HG03039 (cell line): ENCODE data around the gene CETP.
A peak's percentile ranks its signal among the peaks of the same experiment; 100 is the strongest.

Experiments
- ATAC-seq: cut with Tn5 transposase; IDR thresholded peaks from one replicate; pipeline ENCODE4 v1.9.1; 2021; ENCODE audit warnings: mild to moderate bottlenecking, moderate library complexity; ENCODE audit not compliant: unreplicated experiment

The CETP gene, protein sequence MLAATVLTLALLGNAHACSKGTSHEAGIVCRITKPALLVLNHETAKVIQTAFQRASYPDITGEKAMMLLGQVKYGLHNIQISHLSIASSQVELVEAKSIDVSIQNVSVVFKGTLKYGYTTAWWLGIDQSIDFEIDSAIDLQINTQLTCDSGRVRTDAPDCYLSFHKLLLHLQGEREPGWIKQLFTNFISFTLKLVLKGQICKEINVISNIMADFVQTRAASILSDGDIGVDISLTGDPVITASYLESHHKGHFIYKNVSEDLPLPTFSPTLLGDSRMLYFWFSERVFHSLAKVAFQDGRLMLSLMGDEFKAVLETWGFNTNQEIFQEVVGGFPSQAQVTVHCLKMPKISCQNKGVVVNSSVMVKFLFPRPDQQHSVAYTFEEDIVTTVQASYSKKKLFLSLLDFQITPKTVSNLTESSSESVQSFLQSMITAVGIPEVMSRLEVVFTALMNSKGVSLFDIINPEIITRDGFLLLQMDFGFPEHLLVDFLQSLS

DNA sequence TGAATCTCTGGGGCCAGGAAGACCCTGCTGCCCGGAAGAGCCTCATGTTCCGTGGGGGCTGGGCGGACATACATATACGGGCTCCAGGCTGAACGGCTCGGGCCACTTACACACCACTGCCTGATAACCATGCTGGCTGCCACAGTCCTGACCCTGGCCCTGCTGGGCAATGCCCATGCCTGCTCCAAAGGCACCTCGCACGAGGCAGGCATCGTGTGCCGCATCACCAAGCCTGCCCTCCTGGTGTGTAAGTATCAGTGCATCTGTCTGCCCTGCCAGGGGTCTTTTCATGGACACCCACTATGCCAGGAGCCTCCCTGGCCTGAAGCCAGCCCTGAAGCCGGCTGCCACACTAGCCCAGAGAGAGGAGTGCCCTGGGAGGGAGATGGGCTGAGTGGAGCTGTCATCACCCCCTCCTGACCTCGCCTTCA lies at the start of gene CETP:
Gene CETP, plus strand, starts transcription at position 100 of the 431 bp plus-strand sequence. Its CDS starts 30 bp downstream, at position 130.
- no peak for ATAC-seq

DNA sequence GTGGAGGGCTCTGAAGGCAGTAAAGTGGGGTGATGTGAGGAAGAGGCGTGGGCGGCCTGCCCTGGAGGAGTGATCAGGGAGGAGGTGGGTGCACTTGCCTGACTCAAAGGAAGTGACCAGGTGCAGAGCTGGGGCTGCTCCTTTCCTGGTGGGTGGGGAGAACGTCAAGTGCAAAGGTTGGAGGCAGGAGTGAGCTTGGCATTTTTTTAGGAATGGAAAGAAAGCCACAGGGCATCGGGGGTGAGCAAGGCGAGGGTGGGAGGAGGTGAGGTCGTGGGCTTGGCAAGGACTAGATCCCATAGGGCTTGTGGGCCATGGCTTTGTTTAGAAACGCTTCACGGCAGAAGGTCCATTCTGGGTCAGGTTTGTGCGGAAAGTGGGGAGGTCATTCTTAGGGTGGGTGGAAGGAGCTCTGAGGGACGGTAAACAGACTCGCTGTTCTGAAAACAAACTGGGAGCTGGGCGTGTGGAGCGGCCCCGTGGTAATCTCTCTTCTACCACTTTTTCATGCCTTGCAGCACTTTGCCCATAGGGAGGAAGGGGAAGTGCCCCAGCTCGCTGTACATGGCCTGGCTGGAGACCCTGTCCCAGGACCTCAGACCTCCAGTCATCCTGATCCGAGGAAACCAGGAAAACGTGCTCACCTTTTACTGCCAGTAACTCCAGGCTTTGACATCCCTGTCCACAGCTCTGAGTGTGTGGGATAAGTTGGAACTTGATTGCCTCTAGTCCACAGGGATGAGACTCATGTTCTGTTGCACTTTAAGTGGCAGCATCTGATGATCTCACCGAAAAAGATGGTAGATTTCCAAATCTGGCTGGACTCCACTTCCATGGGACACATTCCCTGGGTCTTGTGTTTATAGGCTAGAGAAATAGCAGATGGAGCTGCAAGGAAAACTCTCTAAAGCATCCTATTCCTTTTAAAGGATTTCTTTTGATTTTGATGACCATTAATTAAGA lies 48.7 kb upstream of the CETP start:
- ATAC-seq, result no peak

DNA sequence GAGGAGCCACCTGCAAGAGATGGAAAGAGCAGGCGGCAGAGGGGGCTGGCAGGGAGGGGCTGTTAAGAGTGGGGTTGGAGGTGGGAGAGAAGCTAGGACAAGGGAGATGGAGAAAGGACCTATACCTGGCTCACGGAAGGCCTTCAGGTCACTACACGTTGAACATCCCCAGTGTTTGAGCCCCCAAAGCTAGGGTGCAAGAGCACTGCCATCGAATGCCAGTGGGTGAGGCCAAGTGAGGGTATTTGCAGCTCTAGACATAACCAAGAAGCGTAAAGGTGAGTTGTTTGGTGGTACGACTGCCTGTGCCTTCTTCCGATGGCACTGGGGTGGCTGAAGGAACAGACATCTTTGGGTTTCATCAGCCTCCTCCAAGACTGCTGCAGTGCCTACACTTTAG lies 46.9 kb upstream of the CETP start:
- no peak for ATAC-seq

DNA sequence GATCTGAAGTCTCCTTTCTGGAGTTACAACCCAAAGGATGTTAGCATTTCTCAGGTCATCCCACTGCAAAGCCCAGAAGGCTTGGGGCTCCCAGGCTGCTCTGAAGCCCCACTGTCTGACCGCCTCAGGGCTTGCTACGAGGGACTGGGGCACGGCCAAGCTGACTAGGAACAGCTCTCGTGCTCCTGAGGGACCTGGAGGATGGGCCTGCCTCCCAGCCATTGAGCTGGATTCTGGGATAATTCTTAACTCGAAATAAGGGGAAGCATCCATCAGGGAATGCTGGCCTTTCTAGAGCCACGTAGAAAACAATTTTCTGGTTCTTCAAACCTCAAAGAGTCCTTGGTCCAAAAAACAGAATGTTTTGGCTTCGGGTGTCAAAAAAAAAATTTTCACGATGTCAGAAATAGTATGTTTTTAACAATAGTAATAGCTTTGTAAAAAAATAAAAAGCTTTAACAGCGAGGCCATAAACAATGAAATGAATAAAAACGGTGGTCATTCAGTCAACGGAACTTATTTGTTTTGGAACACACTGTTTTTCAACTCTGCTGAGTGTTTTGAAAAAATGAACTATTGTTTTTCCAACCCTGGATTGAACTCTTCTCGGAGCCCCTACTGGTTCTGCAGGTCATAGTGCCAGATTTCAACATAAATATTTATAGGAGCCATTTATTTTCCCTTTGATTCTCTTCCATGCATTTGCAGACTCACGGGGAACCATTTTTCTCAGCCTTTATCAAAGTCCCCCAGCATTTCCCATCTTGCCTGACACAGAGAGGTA lies 46.2 kb upstream of the CETP start:
- no peak for ATAC-seq

DNA sequence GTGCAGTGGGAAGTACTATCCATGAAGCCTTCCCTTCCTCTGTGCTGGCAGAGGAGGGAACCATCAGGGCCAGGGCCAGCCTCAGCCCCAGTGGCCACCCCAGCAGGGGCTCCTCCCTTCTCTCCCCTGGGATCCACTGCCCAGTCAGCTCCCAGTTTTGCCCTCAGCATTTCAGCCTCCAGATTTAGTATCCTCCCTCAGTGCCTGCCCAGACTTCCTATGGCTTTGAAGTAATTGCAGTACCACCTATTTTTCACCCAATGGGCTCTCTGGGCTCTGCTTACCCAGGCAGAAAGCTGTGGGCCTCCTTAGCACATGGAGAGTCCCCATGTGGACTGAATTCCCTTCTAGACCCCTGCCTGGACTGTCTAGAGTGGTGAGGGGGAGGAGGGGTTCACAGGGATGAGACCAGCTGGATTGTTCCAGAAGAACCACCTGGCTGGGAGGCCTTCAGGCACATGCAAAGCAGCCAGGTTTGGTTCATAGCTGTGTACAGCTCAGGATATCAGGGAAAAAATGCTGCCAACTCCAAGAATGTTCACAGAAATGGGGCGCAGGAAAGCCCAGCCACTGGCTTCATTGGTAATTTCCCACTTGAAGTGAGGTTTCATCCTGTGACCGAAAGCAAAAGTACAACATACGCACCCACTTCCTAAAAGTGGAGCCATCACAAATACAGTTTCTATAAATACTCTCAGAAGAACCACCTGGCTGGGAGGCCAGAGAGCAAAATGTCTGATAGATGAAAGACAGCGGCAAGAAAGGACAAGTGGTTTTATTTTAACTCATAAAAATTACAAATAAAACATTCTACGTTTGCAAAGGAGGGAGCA lies 45.0 kb upstream of the CETP start:
- peak; percentile 48 for ATAC-seq

DNA sequence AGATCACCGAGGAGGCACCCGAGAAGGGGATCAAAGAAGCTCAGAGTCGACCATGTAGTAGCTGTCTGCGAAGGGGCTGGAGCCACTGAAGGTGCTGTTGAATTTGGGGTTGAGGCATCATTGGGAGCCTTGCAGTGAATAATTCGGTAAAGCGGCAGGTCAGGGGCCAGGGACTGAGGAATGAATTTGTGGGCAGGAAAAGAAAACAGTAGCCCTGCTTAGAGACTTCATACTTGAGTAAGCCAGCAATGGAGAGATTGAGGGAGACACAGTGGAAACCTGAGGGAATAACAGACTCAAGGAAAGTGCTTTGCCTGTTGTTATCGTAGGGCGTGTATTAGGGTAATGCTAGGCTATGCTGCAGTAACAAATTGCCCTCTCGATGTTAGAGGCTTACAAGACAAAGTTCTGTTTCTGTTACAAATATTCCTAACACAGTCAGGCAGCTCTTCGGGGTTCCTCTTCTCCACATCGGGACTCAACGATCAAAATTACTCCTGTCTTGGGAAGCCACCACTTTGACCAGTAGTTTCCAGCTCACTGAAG lies 43.2 kb upstream of the CETP start:
- no peak for ATAC-seq

DNA sequence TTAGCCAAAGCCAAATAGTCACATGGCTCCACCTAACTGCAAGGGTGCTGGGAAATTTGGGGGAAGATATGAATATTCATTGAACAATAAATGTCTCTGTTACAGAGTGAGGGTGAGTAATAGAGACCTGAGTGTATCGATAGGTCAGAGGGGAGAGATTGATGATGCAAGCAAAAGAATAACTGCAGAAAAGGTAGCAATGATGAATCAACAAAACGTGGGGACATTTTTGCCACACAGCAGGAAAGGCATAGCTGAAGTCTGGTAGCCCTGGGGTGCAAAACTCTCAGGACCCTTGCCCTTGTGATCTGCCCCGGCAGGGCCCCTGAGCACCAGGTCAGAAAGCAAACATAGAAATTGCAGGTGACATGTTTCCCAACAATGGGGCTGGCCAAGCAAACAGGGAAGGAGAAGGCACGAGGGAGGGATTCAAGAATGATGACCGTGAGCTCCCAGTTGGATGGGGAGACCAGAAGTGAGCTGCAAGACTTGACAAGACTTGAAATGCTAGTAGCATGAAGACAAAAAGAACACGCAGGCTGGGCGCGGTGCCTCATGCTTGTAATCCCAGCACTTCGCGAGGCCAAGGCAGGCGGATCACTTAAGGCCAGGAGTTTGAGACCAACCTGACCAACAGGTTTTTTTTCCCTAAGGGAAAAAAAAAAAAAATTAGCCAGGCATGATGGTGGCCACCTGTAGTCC lies 42.5 kb upstream of the CETP start:
- ATAC-seq, result no peak

DNA sequence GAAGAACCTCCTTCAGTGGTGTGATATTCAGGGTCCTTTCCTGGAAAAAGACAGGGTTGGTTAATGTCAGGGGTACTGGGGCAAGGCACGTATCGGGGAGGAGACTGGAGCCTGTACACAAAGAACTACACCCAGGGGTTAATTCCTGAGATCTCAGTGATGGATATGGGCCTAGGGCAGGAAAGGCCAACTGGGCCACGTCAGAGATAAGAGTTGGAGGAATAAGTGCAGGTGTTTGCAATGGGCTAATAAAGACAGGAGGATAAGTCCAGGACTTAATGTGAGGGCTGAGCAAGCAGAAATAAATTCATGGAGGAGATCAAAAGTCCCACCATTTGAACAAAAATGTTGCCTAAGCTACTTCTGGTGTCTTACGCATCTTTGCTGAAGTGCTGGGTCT lies 40.2 kb upstream of the CETP start:
- ATAC-seq, result no peak

DNA sequence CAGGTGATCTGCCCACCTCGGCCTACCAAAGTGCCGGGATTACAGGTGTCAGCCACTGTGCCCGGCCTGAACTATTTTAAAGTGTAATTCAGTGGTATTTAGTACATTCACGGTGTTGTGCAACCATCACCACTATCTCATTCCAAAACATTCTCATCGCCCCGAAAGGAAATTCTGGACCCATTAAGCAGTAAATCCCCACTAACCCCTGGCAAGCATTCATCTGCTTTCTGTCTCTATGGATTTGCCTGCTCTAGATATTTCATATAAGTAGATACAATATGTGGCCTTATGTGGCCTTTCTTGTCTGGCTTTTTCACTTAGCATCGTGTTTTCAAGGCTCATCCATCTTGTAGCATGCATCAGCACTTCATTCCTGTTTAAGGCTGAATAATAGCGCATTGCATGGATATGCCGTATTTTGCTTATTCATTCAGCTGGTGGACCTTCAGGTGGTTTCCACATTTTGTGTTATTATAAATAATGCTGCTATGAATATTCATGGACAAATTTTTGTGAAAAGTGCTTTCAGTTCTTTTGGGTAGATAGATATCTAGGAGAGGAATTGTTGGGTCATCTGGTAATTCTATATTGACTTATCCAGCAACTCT lies 38.2 kb upstream of the CETP start:
- no peak for ATAC-seq

DNA sequence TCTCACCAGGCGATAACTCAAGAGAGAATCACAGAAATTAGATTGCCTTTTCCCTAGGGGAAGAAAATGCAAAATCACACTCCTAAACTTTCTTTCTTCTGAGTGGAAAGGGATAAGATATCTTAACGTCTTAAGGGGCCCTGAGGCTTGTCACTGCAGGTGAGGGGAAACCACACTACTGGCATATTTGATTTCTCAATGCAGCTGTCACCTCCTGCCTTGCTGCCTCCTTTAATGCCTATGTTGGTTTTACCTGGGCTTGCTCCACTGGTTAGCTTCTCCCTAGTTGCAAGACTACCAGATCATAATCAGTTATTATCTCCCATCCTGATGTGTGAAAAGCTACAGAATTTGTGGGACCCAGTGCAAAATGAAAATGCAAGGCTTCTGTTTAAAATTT lies 34.3 kb upstream of the CETP start:
- ATAC-seq, result no peak

DNA sequence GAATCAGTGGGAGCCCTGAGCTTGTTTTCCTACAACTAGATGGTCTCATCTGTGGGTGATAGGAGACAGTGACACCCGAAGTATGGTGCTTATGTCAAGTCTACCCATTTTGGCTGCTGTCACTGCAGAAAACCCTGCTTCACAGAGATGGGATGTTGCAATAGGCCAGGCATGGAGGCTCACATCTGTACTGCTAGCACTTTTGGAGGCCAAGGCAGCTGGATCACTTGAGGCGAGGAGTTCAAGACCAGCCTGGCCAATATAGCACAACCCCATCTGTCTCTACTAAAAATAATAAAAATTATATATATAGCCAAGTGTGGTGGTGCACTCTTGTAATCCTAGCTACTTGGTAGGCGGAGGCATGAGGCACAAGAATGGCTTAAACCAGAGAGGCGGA lies 32.1 kb upstream of the CETP start:
- no peak for ATAC-seq

DNA sequence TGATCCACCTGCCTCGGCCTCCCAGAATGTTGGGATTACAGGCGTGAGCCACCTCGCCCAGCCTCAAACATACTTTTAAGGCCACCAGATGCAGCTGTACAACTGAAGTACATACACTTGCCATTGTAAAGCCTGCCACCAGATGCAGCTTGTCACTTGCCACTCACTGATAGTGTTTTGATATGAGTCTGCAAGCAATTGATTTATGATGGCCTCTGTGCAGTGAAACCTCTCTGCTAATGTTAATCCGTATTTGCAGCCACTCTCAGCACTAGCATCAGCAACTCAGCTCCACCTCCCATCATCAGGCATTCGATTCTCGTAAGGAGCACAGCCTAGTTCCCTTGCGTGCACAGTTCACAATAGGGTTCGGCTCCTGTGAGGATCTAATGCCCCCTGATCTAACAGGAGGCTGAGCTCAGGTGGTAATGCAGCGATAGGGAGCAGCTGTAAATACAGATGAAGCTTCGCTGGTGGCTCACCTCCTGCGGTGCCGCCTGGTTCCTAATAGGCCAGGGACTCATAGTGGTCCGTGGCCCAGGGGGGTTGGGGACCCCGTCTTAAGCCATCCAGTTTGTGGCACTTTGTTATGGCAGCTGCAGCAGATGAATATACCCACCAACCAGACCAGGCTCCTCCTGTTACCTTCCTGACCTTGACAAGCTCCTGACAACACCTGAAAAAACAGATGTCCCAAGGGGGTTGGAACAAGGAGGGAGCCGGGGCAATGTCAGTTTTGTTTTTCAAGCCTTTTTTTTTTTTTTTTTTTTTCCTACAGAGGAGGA lies 31.1 kb upstream of the CETP start:
- no peak for ATAC-seq

DNA sequence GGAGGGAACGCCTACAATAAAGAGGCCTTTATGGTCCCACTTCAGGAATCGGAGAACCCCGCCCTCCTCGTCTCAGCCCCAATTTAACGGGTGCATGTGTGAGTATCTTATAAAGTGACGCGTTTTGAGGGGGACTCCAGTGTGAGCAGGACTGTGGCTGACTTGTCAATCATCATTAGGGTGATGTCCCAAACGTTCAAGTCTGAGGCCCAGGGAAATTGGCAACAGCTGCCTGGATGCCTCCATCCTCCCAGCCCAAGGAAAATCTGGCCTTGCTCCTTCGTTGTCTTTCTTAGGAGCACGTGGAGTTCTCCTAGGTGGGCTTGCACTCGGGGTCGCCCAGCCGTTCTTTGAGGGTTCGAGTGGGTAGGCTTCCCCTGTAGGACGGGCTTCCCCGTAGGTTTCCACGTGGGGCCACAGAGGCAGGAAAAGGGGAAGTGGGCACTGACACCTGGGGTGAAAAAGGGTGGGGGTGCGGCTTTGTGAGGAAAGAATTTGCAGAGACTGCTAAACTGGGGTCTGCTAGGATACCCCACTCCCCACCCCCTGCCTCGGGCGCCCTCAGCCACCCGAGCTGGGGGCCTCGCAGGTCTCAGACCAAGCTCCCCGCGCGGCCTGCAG lies 30.4 kb upstream of the CETP start:
- ATAC-seq, result peak; percentile 31

DNA sequence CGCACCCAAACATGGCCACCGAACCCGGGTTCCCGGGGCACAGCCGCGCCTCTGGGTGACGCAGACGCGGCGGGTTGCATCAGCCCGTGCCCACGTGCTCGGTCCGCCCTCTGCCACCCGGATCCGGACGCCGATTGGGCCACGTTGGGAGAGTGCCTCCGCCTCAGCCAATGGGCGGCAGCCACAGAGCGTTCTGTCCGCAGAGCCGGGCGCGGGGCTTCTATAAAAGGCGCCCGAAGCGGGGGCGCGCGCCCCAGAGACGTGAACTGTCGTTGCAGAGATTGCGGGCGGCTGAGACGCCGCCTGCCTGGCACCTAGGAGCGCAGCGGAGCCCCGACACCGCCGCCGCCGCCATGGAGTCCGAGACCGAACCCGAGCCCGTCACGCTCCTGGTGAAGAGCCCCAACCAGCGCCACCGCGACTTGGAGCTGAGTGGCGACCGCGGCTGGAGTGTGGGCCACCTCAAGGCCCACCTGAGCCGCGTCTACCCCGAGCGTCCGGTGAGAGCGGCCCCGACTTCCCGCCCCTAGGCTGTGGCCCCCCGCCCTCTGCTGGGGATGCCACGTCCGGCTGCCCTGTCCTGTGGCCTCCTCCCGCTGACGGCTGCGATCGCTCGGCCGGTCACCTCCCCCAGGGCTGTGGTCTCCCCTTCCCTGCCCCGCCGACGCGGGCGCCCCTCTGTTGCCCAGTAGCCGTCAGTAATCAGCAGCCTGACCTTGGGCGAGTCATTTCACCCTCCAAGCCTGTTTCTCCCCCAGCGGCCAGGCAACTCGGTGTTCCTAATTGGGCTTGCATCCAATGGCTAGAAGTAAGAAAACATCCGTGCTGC lies 29.6 kb upstream of the CETP start, which contains the start of gene HERPUD1:
Gene HERPUD1, plus strand, starts transcription at position 251 of the 829 bp plus-strand sequence. Its CDS starts 103 bp downstream, at position 354.
- peak; percentile 92 for ATAC-seq

DNA sequence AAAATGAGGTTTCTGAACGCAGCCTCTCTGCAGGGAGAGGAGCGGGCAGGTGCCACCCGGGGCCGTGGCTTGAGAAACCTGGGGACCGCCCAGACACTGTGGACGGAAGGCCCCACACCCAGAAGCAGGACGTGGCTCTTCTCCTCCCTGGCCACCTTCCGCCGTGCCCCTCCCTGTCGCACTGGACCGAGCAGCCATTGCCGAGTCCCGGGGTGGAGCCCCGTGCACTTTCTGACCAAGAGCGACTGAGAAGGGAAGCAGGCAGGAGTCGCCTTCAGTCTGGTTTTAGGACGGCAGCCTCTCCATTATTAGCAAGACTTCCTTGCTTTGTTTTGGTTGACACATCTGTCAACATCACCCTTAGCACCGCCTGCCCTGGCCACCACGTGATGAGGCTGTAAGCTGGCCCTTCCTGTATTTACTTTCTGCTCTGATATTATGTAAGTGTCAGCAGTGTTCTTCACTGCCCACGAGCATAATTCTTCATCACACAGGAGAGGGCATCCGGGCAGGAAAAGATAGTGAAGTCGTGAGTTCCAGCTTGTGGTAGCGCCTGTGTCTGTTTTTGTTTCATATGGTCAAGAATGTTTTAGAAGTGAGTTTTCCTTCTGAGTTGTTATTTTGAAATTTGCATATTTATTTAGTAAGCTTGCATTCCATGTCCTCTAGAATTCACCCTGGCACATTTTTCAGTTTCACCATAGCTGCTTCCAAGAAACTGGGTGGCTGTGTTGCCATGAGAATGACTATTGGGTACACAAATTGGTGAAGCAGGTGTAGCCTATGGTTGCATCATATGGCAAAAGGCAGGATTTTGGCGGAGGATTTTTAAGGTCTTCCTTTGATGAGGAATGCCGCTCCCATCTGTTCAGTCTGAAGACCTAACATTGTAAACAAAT lies 28.8 kb upstream of the CETP start:
- ATAC-seq, result peak; percentile 1
